Keratinocyte (primary cell): ENCODE measurements around the gene NMB. TPM values are rescaled to one million over a fixed set of nuclear protein-coding genes. Genes with fewer than 3 reads are reported as not detected.

Experiments
- DNase-seq: peaks from one replicate; pipeline ENCODE4 v3.0.0-alpha.2; 2011; ENCODE audit warnings: low read depth, missing footprints, low spot score
- FAIRE-seq: peaks from 2 replicates; lab custom pipeline; 2011; peaks lifted over from hg19 to GRCh38; lab: Jason Lieb, UNC
- H2AFZ ChIP-seq: 2 replicates; pipeline ENCODE4 v1.6.0; 2012; ENCODE audit warnings: low read length, control low read depth, inconsistent platforms; ENCODE audit not compliant: control insufficient read depth
- H3K27ac ChIP-seq: 2 replicates; pipeline ENCODE4 v1.5.1; 2011; ENCODE audit warnings: low read length; ENCODE audit not compliant: control insufficient read depth, insufficient read depth
- H3K27me3 ChIP-seq: 3 replicates; pipeline ENCODE4 v1.6.0; 2011; ENCODE audit warnings: low read length; ENCODE audit not compliant: control insufficient read depth, insufficient read depth; ENCODE audit errors: extremely low read depth
- H3K36me3 ChIP-seq, 2 experiments: 2 replicates in 1 of 2; 3 replicates in 1 of 2; pipeline ENCODE4 v1.5.1; 2011; ENCODE audit warnings: low read length in 2 of 2, mild to moderate bottlenecking in 1 of 2; ENCODE audit not compliant: control insufficient read depth in 2 of 2, insufficient read depth in 2 of 2; ENCODE audit errors: extremely low read depth in 1 of 2
- H3K4me1 ChIP-seq: 3 replicates; pipeline ENCODE4 v1.5.1; 2011; ENCODE audit warnings: low read length; ENCODE audit not compliant: control insufficient read depth, insufficient read depth; ENCODE audit errors: extremely low read depth
- H3K4me2 ChIP-seq: 3 replicates; pipeline ENCODE4 v1.6.0; 2011; ENCODE audit warnings: low read depth, low read length; ENCODE audit not compliant: control insufficient read depth, insufficient read depth; ENCODE audit errors: extremely low read depth
- H3K4me3 ChIP-seq, 3 experiments: fragments of 200-600 bp in 1 of 3; sonication (generic) in 1 of 3; 2 replicates in 2 of 3; 3 replicates in 1 of 3; pipeline ENCODE4 v1.5.1; 2011 to 2016; ENCODE audit warnings: low read length in 3 of 3, mild to moderate bottlenecking in 3 of 3, control low read depth in 2 of 3, inconsistent platforms in 1 of 3, low read depth in 1 of 3, mixed read lengths in 1 of 3, mixed run types in 1 of 3, moderate library complexity in 1 of 3; ENCODE audit not compliant: control insufficient read depth in 2 of 3, insufficient read depth in 2 of 3; ENCODE audit errors: extremely low read depth in 1 of 3
- H3K79me2 ChIP-seq: 2 replicates; pipeline ENCODE4 v1.6.0; 2012; ENCODE audit warnings: low read length; ENCODE audit not compliant: control insufficient read depth, insufficient read depth
- H3K9ac ChIP-seq: 3 replicates; pipeline ENCODE4 v1.6.0; 2011; ENCODE audit warnings: low read length; ENCODE audit not compliant: control insufficient read depth, insufficient read depth; ENCODE audit errors: extremely low read depth
- H3K9me1 ChIP-seq: 3 replicates; pipeline ENCODE4 v1.6.0; 2011; ENCODE audit warnings: low read length; ENCODE audit not compliant: control insufficient read depth, insufficient read depth; ENCODE audit errors: extremely low read depth
- H3K9me3 ChIP-seq: 2 replicates; pipeline ENCODE4 v1.5.1; 2012; ENCODE audit warnings: low read depth, low read length; ENCODE audit not compliant: control insufficient read depth
- H4K20me1 ChIP-seq: 3 replicates; pipeline ENCODE4 v1.6.0; 2011; ENCODE audit warnings: low read length; ENCODE audit not compliant: control insufficient read depth, insufficient read depth; ENCODE audit errors: extremely low read depth
- EZH2 ChIP-seq: IDR thresholded peaks from one replicate; pipeline ENCODE4 v1.6.1; 2012; ENCODE audit warnings: inconsistent platforms, mild to moderate bottlenecking, low read length, moderate library complexity
- dilution Hi-C: fragments of 300-500 bp; cut with MboI; formaldehyde crosslinking; loops from one replicate; pipeline ENCODE4 v1.7.0; 2020; ENCODE audit warnings: low sequenced_read_pairs; ENCODE audit not compliant: extremely low pct_ligation_motif_present
- polyA plus RNA-seq, 5 experiments: library from polyadenylated mRNA; depleted of rRNA in 3 of 5; stranded (reverse) in 3 of 5; stranded (forward) in 1 of 5; unstranded in 1 of 5; fragments of >200 nt; gene quantifications; 1 replicate in 1 of 5; 2 replicates in 3 of 5; 3 replicates in 1 of 5; pipeline versions ENCODE4 v1.2.1 to v1.2.3, GENCODE V29; 2011 to 2012; ENCODE audit warnings: missing spikeins in 2 of 5, low read depth in 1 of 5, low replicate concordance in 1 of 5
- TF ChIP-seq, protein P1 (sequence below), 3 experiments: IDR thresholded peaks in 1 of 3; conservative IDR thresholded peaks in 1 of 3; optimal IDR thresholded peaks in 1 of 3; 2 replicates in 2 of 3; 3 replicates in 1 of 3; pipeline versions ENCODE3 to v1.5.1; 2011; ENCODE audit warnings: low read length in 3 of 3, mild to moderate bottlenecking in 3 of 3, moderate library complexity in 2 of 3, control low read depth in 1 of 3, inconsistent platforms in 1 of 3; ENCODE audit not compliant: insufficient read depth in 2 of 3; ENCODE audit errors: extremely low read depth in 1 of 3

The NMB gene
- polyA plus RNA-seq, 1 donor (not counting 4 experiments of a cell fraction or from before 2014, with no cell fraction given): 3.9 TPM

DNA sequence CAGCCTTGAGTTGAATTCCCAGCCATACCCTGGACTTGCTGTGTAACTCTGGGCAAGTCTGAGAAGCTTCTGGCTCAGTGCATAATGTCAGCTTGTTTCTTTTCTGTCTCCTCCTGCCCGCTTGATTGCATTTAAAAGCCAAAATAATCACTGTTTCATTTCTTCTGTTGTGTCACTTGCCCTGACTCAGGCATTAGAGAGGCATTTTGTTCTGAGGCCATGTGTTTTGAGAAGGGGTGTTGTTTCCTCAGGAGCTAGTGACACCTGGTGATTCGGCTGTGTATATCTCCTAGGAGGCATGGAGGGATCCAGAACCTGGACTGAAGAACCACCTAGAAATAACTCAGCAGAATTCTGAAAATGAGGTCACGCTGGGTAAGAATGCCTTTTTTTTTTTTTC is 19.9 kb downstream of the NMB start:
- no peak overlapping the region for H3K4me2 ChIP-seq
- no peak overlapping the region for H2AFZ ChIP-seq
- dilution Hi-C loops: no loop called here
- H3K9me3 ChIP-seq: no peaks in the 10 kb centered on the region
- H3K27ac ChIP-seq: no peak overlapping the region
- FAIRE-seq: no peak
- no peak for DNase-seq
- H3K27me3 ChIP-seq: no peaks in the 10 kb centered on the region
- peaks cover 8 to 20% of the 10 kb centered on the region in 2 experiments for H3K36me3 ChIP-seq
- no peaks in the 10 kb centered on the region for H3K79me2 ChIP-seq
- H3K4me1 ChIP-seq: peaks cover 5% of the 10 kb centered on the region
- H3K4me3 ChIP-seq: no peak overlapping the region
- TF ChIP-seq, protein P1, sequence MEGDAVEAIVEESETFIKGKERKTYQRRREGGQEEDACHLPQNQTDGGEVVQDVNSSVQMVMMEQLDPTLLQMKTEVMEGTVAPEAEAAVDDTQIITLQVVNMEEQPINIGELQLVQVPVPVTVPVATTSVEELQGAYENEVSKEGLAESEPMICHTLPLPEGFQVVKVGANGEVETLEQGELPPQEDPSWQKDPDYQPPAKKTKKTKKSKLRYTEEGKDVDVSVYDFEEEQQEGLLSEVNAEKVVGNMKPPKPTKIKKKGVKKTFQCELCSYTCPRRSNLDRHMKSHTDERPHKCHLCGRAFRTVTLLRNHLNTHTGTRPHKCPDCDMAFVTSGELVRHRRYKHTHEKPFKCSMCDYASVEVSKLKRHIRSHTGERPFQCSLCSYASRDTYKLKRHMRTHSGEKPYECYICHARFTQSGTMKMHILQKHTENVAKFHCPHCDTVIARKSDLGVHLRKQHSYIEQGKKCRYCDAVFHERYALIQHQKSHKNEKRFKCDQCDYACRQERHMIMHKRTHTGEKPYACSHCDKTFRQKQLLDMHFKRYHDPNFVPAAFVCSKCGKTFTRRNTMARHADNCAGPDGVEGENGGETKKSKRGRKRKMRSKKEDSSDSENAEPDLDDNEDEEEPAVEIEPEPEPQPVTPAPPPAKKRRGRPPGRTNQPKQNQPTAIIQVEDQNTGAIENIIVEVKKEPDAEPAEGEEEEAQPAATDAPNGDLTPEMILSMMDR (optimal IDR thresholded peaks at IDR 0.05 in 1 of 3, IDR thresholded peaks at IDR 0.05 in 1 of 3, conservative IDR thresholded peaks at IDR 0.05 in 1 of 3; ENCODE audit: extremely low read depth in 1 of 3, insufficient read depth in 2 of 3, low read length in 3 of 3): peak in 1 of 3 experiments; percentile 47
- no peak for TF ChIP-seq EZH2
- H4K20me1 ChIP-seq: no peaks in the 10 kb centered on the region
- no peak overlapping the region for H3K9ac ChIP-seq
- no peaks in the 10 kb centered on the region for H3K9me1 ChIP-seq

DNA sequence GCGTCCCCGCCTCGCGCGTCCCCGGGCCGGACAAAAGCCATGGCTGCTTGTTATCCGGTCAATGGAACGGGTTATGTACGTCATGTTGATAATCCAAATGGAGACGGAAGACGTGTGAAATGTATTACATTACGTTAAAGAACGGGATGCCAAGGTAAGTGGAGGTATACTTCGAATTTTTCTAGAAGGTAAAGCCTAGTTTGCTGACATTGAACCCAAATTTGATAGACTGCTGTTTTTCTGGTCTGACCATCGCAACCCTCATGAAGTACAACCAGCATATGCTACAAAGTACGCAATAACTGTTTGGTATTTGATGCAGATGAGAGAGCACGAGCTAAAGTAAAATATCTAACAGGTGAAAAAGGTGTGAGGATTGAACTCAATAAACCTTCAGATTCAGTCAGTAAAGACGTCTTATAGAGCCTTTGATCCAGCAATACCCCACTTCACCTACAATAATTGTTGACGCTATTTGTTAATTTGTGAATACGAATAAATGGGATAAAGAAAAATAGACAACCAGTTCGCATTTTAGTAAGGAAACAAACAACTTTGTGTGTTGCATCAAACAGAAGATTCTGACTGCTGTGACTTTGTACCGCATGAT is 23.7 kb downstream of the NMB start:
- Histone ChIP-seq H3K4me1 (peaks cover 22% of the 10 kb centered on the region), H3K9me1 (no peaks in the 10 kb centered on the region), H2AFZ (peak overlapping the region; percentile 10), H3K27me3 (no peaks in the 10 kb centered on the region), H3K27ac (no peak overlapping the region), H3K9ac (peak overlapping the region; percentile 71), H3K79me2 (peaks cover 8% of the 10 kb centered on the region), H3K4me2 (peak overlapping the region; percentile 97), H3K36me3 (peaks cover 5 to 7% of the 10 kb centered on the region in 2 experiments), H4K20me1 (no peaks in the 10 kb centered on the region), H3K9me3 (no peaks in the 10 kb centered on the region), H3K4me3 (peak overlapping the region; percentile 46 to 76 (median 70))
- no peak for DNase-seq
- dilution Hi-C loops: no loop called here
- TF ChIP-seq EZH2: no peak
- TF ChIP-seq, protein P1 (optimal IDR thresholded peaks at IDR 0.05 in 1 of 3, IDR thresholded peaks at IDR 0.05 in 1 of 3, conservative IDR thresholded peaks at IDR 0.05 in 1 of 3; ENCODE audit: extremely low read depth in 1 of 3, insufficient read depth in 2 of 3, low read length in 3 of 3): no peak
- no peak for FAIRE-seq
